Stimulated activated CD4-positive, alpha-beta T cell treated with anti-CD3 and anti-CD28 coated beads, Interleukin-4, amount 100 ng/mL, for 1 hour (primary cell): ENCODE results near the gene RARS1.
A peak's percentile ranks its signal among the peaks of the same experiment; 100 is the strongest.
"Not testable (repeated sequence)": the region's sequence is repeated elsewhere in the genome, so short reads cannot be mapped to it uniquely, and the experiment has no call there.

ENCODE experiments used
- DNase-seq: peaks from one replicate; pipeline ENCODE4 v3.0.0-alpha.2; 2020

The RARS1 gene

GRCh38 chr5:168482361-168482760 lies 3.9 kb upstream of the RARS1 start:
- DNase-seq = no peak

- DNase-seq = no peak
These were observed 2.8 kb downstream of the RARS1 start for GRCh38 chr5:168489059-168489458.

GRCh38 chr5:168494057-168494555 lies 7.8 kb downstream of the RARS1 start:
- no peak for DNase-seq

- no peak for DNase-seq
These were observed 16.4 kb downstream of the RARS1 start for GRCh38 chr5:168502563-168503237.

- no peak for DNase-seq
These were observed 27.7 kb downstream of the RARS1 start for GRCh38 chr5:168513861-168514428.

GRCh38 chr5:168525856-168526255 lies 39.6 kb downstream of the RARS1 start:
- no peak for DNase-seq

GRCh38 chr5:168527756-168528295 lies 41.6 kb downstream of the RARS1 start:
- DNase-seq = no peak

GRCh38 chr5:168528521-168529373 lies 42.5 kb downstream of the RARS1 start, which contains the start of gene FBLL1:
Gene FBLL1 (plus strand): TSS chr5:168529305. CDS start chr5:168529505, 200 bp downstream.
- DNase-seq = peak; percentile 29

GRCh38 chr5:168529374-168530234 lies 43.3 kb downstream of the RARS1 start:
- DNase-seq = peak; percentile 4

- DNase-seq = no peak
These were observed 44.4 kb downstream of the RARS1 start for GRCh38 chr5:168530621-168531150.

GRCh38 chr5:168531191-168531590 lies 44.9 kb downstream of the RARS1 start:
- no peak for DNase-seq

- no peak for DNase-seq
These were observed 46.0 kb downstream of the RARS1 start for GRCh38 chr5:168531987-168532864.

GRCh38 chr5:168534351-168534750 lies 48.1 kb downstream of the RARS1 start:
- DNase-seq = not testable (repeated sequence)

GRCh38 chr5:168537176-168537575 lies 50.9 kb downstream of the RARS1 start:
- DNase-seq = no peak

- DNase-seq = no peak
These were observed 63.3 kb downstream of the RARS1 start for GRCh38 chr5:168549554-168549953.

GRCh38 chr5:168550656-168551055 lies 64.4 kb downstream of the RARS1 start:
- DNase-seq = no peak

GRCh38 chr5:168552146-168552545 lies 65.9 kb downstream of the RARS1 start:
- DNase-seq = no peak

- no peak for DNase-seq
These were observed 67.3 kb downstream of the RARS1 start for GRCh38 chr5:168553377-168554130.

GRCh38 chr5:168557389-168557788 lies 71.1 kb downstream of the RARS1 start:
- DNase-seq = no peak

GRCh38 chr5:168562279-168562678 lies 76.0 kb downstream of the RARS1 start:
- no peak for DNase-seq
